Measurements from ENCODE around the gene OFD1. TPM values are rescaled to one million over a fixed set of nuclear protein-coding genes. Genes with fewer than 3 reads are reported as not detected.

The OFD1 gene
- total RNA-seq, 1 donor from 2014 or later, result 31.7 TPM

- no peak for DNase-seq
Measured at GRCh38 chrX:13752141-13752540, 17.6 kb downstream of the OFD1 start.

- DNase-seq, result peak; percentile 62
Measured at GRCh38 chrX:13752646-13753045, 18.1 kb downstream of the OFD1 start.

GRCh38 chrX:13754765-13755164, 20.2 kb downstream of the OFD1 start:
- no peak for DNase-seq

GRCh38 chrX:13755254-13755653, 20.7 kb downstream of the OFD1 start:
- DNase-seq, result no peak

- DNase-seq, result no peak
Measured at GRCh38 chrX:13756381-13756780, 21.8 kb downstream of the OFD1 start.

GRCh38 chrX:13759152-13759718, 24.7 kb downstream of the OFD1 start:
- DNase-seq, result no peak

GRCh38 chrX:13760426-13760825, 25.9 kb downstream of the OFD1 start:
- DNase-seq, result no peak

GRCh38 chrX:13761606-13762414, 27.3 kb downstream of the OFD1 start:
- no peak for DNase-seq

- peak; percentile 76 for DNase-seq
Measured at GRCh38 chrX:13763489-13763888, 28.9 kb downstream of the OFD1 start.

- peak; percentile 9 for DNase-seq
Measured at GRCh38 chrX:13764281-13764680, 29.7 kb downstream of the OFD1 start.

- peak; percentile 65 for DNase-seq
Measured at GRCh38 chrX:13764765-13765164, 30.2 kb downstream of the OFD1 start.

- DNase-seq, result no peak
Measured at GRCh38 chrX:13768939-13769338, 34.4 kb downstream of the OFD1 start.

GRCh38 chrX:13770013-13770535, 35.5 kb downstream of the OFD1 start:
- DNase-seq, result no peak

- no peak for DNase-seq
Measured at GRCh38 chrX:13774696-13775095, 40.1 kb downstream of the OFD1 start.

- no peak for DNase-seq
Measured at GRCh38 chrX:13775837-13776236, 41.3 kb downstream of the OFD1 start.

- no peak for DNase-seq
Measured at GRCh38 chrX:13776387-13776786, 41.8 kb downstream of the OFD1 start.

GRCh38 chrX:13778916-13779315, 44.4 kb downstream of the OFD1 start:
- peak; percentile 28 for DNase-seq

- DNase-seq, result no peak
Measured at GRCh38 chrX:13780868-13781427, 46.4 kb downstream of the OFD1 start.

- DNase-seq, result no peak
Measured at GRCh38 chrX:13786048-13786447, 51.5 kb downstream of the OFD1 start.

GRCh38 chrX:13790206-13791131, 55.9 kb downstream of the OFD1 start:
- DNase-seq, result no peak

GRCh38 chrX:13791145-13791544, 56.6 kb downstream of the OFD1 start:
- DNase-seq, result no peak

GRCh38 chrX:13791559-13791958, 57.0 kb downstream of the OFD1 start:
- peak; percentile 28 for DNase-seq

All from tongue (tissue), 2 donors.